ENCODE data around the gene DNAJC30. TPM values are rescaled to one million over a fixed set of nuclear protein-coding genes. Genes with fewer than 3 reads are reported as not detected.

DNAJC30 gene
- total RNA-seq, 1 donor, result 3.0 TPM

DNA sequence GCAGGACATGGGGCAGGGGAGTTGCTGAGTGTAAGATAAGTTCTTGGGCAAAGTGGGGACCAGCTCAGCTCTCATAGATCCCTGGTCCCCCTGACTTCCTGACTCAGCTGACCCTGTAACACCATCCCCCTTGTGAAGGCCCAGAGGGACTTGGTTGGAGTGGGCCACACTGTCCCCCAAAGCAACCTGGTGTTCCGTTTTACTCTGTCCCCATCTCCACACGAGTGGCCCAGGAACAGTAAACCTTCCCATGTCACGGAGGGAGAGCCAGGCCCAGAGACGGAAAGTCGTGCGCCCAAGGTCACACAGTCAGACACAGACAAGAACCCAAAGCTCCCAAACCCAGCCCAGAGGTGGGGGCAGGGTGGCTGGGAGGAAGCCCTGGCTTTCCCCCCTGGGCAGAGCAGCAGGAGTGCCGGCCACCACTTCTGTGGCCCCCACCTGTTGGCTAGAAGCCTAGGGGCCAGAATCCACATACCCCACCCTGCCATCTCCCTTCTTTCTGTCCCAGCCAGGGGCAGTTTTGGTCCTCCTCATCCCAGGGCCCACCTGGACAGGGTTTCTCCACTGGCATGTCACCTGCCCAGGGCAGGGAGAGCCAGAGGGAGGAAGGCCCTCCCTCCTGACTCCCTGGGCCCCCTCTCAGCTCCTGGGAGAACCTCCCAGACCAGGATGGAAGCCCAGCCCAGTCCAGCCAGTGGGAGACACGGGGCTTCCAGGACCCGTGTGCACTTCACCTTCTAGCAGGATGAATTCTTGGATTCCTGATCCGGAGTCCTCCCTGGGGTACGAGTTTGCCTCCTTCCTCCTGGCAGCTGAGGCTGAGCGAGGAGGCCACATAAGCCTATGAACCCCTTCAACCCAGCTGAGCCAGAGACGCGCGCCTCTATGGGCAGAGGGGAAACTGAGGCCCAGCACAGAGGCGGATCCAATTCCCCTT lies 36.2 kb downstream of the DNAJC30 start:
- TF ChIP-seq CTCF (IDR thresholded peaks at IDR 0.05; ENCODE audit: insufficient read depth, low read depth, low read length), result no peak
- DNase-seq (ENCODE audit: low read depth), result no peak

GRCh38 chr7:73645643-73646174 lies 37.5 kb downstream of the DNAJC30 start:
- TF ChIP-seq CTCF (IDR thresholded peaks at IDR 0.05; ENCODE audit: insufficient read depth, low read depth, low read length), result no peak
- DNase-seq (ENCODE audit: low read depth), result no peak
- no peak overlapping the region for H3K4me3 ChIP-seq (ENCODE audit: low read depth, low read length)

More for the DNA sequence above, 36.2 kb downstream of the DNAJC30 start:
- H3K4me3 ChIP-seq (ENCODE audit: low read depth, low read length), result no peak overlapping the region

- no peak for DNase-seq (ENCODE audit: low read depth)
- TF ChIP-seq CTCF (IDR thresholded peaks at IDR 0.05; ENCODE audit: insufficient read depth, low read depth, low read length), result no peak
- H3K4me3 ChIP-seq (ENCODE audit: low read depth, low read length), result no peak overlapping the region
Observed at GRCh38 chr7:73644688-73645286, 38.5 kb downstream of the DNAJC30 start.

- H3K4me3 ChIP-seq (ENCODE audit: low read depth, low read length), result no peak overlapping the region
- no peak for TF ChIP-seq CTCF (IDR thresholded peaks at IDR 0.05; ENCODE audit: insufficient read depth, low read depth, low read length)
- no peak for DNase-seq (ENCODE audit: low read depth)
Observed at GRCh38 chr7:73642834-73643233, 40.4 kb downstream of the DNAJC30 start.

DNA sequence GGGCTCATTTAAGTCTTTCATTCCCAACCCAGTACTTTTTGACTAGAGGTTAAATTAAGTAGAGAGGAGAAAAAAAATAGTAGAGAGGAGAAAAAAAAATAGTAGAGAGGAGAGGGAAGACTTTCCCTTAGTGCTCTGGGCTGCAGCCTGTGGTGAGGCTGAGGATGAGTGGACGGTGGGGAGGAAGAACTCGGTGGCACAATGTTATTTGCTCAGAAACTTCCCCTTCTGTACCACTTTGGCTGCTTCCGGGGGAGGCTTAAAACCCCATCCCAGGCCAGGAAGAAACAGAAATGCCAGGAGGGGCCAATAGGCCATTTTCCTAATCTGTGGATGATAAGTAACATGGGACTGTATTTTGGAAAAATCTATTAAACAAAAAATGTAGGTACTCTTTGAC lies 44.3 kb downstream of the DNAJC30 start:
- TF ChIP-seq CTCF (IDR thresholded peaks at IDR 0.05; ENCODE audit: insufficient read depth, low read depth, low read length), result no peak
- no peak overlapping the region for H3K4me3 ChIP-seq (ENCODE audit: low read depth, low read length)
- no peak for DNase-seq (ENCODE audit: low read depth)

- TF ChIP-seq CTCF (IDR thresholded peaks at IDR 0.05; ENCODE audit: insufficient read depth, low read depth, low read length), result no peak
- DNase-seq (ENCODE audit: low read depth), result no peak
- H3K4me3 ChIP-seq (ENCODE audit: low read depth, low read length), result no peak overlapping the region
Observed at GRCh38 chr7:73635428-73636200, 47.6 kb downstream of the DNAJC30 start.
